ENCODE results near the gene MORN4.

- TF ChIP-seq, protein P1, sequence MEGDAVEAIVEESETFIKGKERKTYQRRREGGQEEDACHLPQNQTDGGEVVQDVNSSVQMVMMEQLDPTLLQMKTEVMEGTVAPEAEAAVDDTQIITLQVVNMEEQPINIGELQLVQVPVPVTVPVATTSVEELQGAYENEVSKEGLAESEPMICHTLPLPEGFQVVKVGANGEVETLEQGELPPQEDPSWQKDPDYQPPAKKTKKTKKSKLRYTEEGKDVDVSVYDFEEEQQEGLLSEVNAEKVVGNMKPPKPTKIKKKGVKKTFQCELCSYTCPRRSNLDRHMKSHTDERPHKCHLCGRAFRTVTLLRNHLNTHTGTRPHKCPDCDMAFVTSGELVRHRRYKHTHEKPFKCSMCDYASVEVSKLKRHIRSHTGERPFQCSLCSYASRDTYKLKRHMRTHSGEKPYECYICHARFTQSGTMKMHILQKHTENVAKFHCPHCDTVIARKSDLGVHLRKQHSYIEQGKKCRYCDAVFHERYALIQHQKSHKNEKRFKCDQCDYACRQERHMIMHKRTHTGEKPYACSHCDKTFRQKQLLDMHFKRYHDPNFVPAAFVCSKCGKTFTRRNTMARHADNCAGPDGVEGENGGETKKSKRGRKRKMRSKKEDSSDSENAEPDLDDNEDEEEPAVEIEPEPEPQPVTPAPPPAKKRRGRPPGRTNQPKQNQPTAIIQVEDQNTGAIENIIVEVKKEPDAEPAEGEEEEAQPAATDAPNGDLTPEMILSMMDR (conservative IDR thresholded peaks at IDR 0.05; ENCODE audit: low read length) = no peak
- TF ChIP-seq EZH2phosphoT487 (IDR thresholded peaks at IDR 0.05; ENCODE audit: borderline replicate concordance, low read depth, low read length) = no peak
These were observed 49.1 kb downstream of the MORN4 start, which contains the start of gene HOGA1 for GRCh38 chr10:97584060-97584797.
